Epithelial cell of esophagus (primary cell): ENCODE measurements around the gene ADAMTSL4.
A peak's percentile ranks its signal among the peaks of the same experiment; 100 is the strongest.
"Not testable (repeated sequence)": the region's sequence is repeated elsewhere in the genome, so short reads cannot be mapped to it uniquely, and the experiment has no call there.

Source experiments
- DNase-seq: peaks from one replicate; pipeline ENCODE4 v3.0.0; 2010; ENCODE audit warnings: low read depth
- H3K4me3 ChIP-seq: 2 replicates; pipeline ENCODE4 v1.5.1; 2011; ENCODE audit warnings: mild to moderate bottlenecking, low read length, control low read depth
- CTCF ChIP-seq: IDR thresholded peaks from 2 replicates; pipeline ENCODE4 v1.5.1; 2011; ENCODE audit warnings: low read depth, mild to moderate bottlenecking, low read length, control low read depth, inconsistent platforms; ENCODE audit not compliant: insufficient read depth; ENCODE audit errors: missing control alignments

Gene ADAMTSL4

GRCh38 chr1:150579110-150579944, 30.1 kb downstream of the ADAMTSL4 start, which contains the start of gene MCL1:
Gene MCL1 (minus strand): TSS chr1:150579610. CDS start chr1:150579530, 80 bp downstream.
- DNase-seq = peak; percentile 95
- H3K4me3 ChIP-seq = peak within 1 kb of the TSS; percentile 98
- TF ChIP-seq CTCF = no peak

GRCh38 chr1:150579945-150580642, 30.9 kb downstream of the ADAMTSL4 start:
- TF ChIP-seq CTCF = no peak
- DNase-seq = no peak
- H3K4me3 ChIP-seq = peak overlapping the region; percentile 43

GRCh38 chr1:150580966-150581365, 31.8 kb downstream of the ADAMTSL4 start:
- DNase-seq, H3K4me3 ChIP-seq: not testable (repeated sequence)

- H3K4me3 ChIP-seq, DNase-seq: not testable (repeated sequence)
Observed at GRCh38 chr1:150581437-150581836, 32.2 kb downstream of the ADAMTSL4 start.

GRCh38 chr1:150581962-150582361, 32.8 kb downstream of the ADAMTSL4 start:
- not testable (repeated sequence) for H3K4me3 ChIP-seq, DNase-seq

DNA sequence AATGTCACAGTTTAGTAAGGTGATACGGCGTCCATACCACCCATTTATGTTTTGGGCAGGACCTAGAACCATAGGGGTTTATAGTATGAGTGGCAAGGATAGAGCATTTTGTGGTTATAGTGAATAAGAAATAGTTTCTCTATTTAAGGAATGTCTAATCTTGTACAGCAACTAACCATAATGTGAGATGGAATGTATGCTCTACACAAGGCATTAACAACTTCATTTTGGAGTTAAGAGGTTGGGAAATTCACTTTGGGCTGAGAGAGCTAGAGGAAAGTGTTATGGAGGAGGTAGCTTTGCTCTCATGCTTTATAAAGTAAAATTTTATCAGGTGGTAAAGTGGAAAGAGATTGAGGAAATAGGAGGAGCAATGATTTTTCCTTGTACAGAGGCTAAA, 33.2 kb downstream of the ADAMTSL4 start:
- H3K4me3 ChIP-seq = no peak overlapping the region
- TF ChIP-seq CTCF = no peak
- DNase-seq = no peak

GRCh38 chr1:150596095-150596892, 47.1 kb downstream of the ADAMTSL4 start:
- no peak for TF ChIP-seq CTCF
- peak; percentile 45 for DNase-seq
- H3K4me3 ChIP-seq = no peak overlapping the region

DNA sequence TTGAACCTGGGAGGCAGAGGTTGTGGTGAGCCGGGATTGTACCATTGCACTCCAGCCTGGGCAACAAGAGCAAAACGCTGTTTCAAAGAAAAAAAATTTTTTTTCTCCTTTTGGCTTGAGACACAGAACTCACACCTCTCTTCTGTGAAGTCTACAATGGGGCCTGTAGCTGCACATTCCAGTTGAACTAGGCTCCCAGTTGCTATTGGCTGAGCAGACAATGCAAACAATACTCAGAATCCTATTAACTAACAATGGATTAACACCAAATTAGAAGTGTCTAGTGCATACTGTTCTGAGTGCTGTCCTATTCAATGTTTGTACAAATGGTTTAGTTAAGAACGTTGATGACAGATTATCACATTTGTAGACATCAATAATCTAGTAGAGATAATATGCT, 47.8 kb downstream of the ADAMTSL4 start:
- no peak for TF ChIP-seq CTCF
- no peak overlapping the region for H3K4me3 ChIP-seq
- no peak for DNase-seq

GRCh38 chr1:150598346-150598745, 49.1 kb downstream of the ADAMTSL4 start:
- not testable (repeated sequence) for DNase-seq, H3K4me3 ChIP-seq
